K562 (cell line): ENCODE measurements around the gene HSD17B12. TPM values are rescaled to one million over a fixed set of nuclear protein-coding genes. Genes with fewer than 3 reads are reported as not detected.

Experiments
- ATAC-seq: fragments of 200-7000 bp; cut with Tn5 transposase; 3 replicates; pipeline ENCODE4 v1.9.1; 2020; ENCODE audit warnings: moderate library complexity
- BruUV-seq: library from RNA; stranded (reverse); fragments of 400-500 nt; replicated peaks from 2 replicates; lab custom pipeline; 2021; lab: Mats Ljungman, UMichigan
- CTCF ChIA-PET: fragments of 300-600 bp; formaldehyde crosslinking; extraction: SDS; loops from one replicate; lab custom pipeline; 2021; ENCODE audit warnings: low intra/inter-chr PET ratio; lab: Yijun Ruan, JAX
- POLR2A ChIA-PET: fragments of 300-600, 350-650 bp; sonication (Branson Sonifier 250); formaldehyde crosslinking; extraction: SDS; loops from one replicate; lab custom pipeline; 2021; ENCODE audit warnings: antibody characterized with exemption, inconsistent platforms; lab: Yijun Ruan, JAX
- DNase-seq, 4 experiments: peaks; one replicate each; pipeline versions ENCODE4 v3.0.0 to v3.0.0-alpha.2; 2011 to 2018; ENCODE audit warnings: low spot score in 3 of 4, mixed read lengths in 3 of 4; ENCODE audit errors: extremely low read depth in 1 of 4
- FAIRE-seq: peaks from 2 replicates; lab custom pipeline; 2011; peaks lifted over from hg19 to GRCh38; lab: Jason Lieb, UNC
- H2AFZ ChIP-seq: 2 replicates; pipeline ENCODE4 v1.6.0; 2011; ENCODE audit warnings: low read depth, low read length, control low read depth, inconsistent platforms
- H3K27ac ChIP-seq: fragments of 200-600 bp; 3 replicates; pipeline ENCODE4 v1.8.0; 2011; ENCODE audit warnings: low read depth, mild to moderate bottlenecking, control low read depth, inconsistent platforms, low read length, moderate library complexity, mixed read lengths; ENCODE audit errors: extremely low read depth
- H3K27me3 ChIP-seq, 2 experiments: fragments of 300-600 bp in 1 of 2; 2 replicates in 1 of 2; 3 replicates in 1 of 2; pipeline versions ENCODE4 v1.6.0 to v1.8.0; 2011; ENCODE audit warnings: inconsistent platforms in 2 of 2, low read length in 2 of 2, mild to moderate bottlenecking in 1 of 2, mixed read lengths in 1 of 2, moderate library complexity in 1 of 2; ENCODE audit not compliant: control insufficient read depth in 2 of 2, insufficient read depth in 2 of 2
- H3K36me3 ChIP-seq: fragments of 300-600 bp; 3 replicates; pipeline ENCODE4 v1.8.0; 2011; ENCODE audit warnings: mild to moderate bottlenecking, low read length, inconsistent platforms; ENCODE audit not compliant: control insufficient read depth, insufficient read depth
- H3K4me1 ChIP-seq, 2 experiments: fragments of 200-600 bp in 1 of 2; replicated peaks in 1 of 2; 2 replicates in 1 of 2; 3 replicates in 1 of 2; pipeline versions ENCODE4 v1.5.1 to v1.8.0; 2011; ENCODE audit warnings: inconsistent platforms in 2 of 2, low read length in 2 of 2, mild to moderate bottlenecking in 1 of 2, mixed read lengths in 1 of 2, moderate library complexity in 1 of 2; ENCODE audit not compliant: control insufficient read depth in 2 of 2, insufficient read depth in 2 of 2
- H3K4me2 ChIP-seq: 2 replicates; pipeline ENCODE4 v1.6.1; 2011; ENCODE audit warnings: low read length, control low read depth, inconsistent platforms, mixed read lengths; ENCODE audit not compliant: insufficient read depth
- H3K4me3 ChIP-seq: fragments of 200-600 bp; sonication (generic), shearing (Covaris generic); 2 replicates; pipeline ENCODE4 v1.5.1; 2016; ENCODE audit warnings: control low read depth, inconsistent platforms
- H3K79me2 ChIP-seq: fragments of 200-600 bp; 3 replicates; pipeline ENCODE4 v1.8.0; 2011; ENCODE audit warnings: low read length, inconsistent platforms; ENCODE audit not compliant: control insufficient read depth, insufficient read depth
- H3K9ac ChIP-seq, 2 experiments: 2 replicates each; pipeline versions ENCODE4 v1.6.0 to v1.6.1; 2011; ENCODE audit warnings: low read depth in 2 of 2, low read length in 2 of 2, control low read depth in 1 of 2, inconsistent platforms in 1 of 2, mild to moderate bottlenecking in 1 of 2, mixed read lengths in 1 of 2; ENCODE audit not compliant: insufficient read depth in 1 of 2
- H3K9me1 ChIP-seq: one replicate; pipeline ENCODE4 v1.6.0; 2011; ENCODE audit warnings: inconsistent platforms, mild to moderate bottlenecking, low read length, moderate library complexity; ENCODE audit not compliant: control insufficient read depth, insufficient read depth
- H3K9me3 ChIP-seq: replicated peaks from 2 replicates; pipeline ENCODE4 v1.5.1; 2011; ENCODE audit warnings: low read depth, low read length, inconsistent platforms; ENCODE audit not compliant: control insufficient read depth, insufficient read depth
- H4K20me1 ChIP-seq: replicated peaks from 2 replicates; pipeline ENCODE4 v1.6.1; 2011; ENCODE audit warnings: low read length, inconsistent platforms, mixed read lengths; ENCODE audit not compliant: control insufficient read depth, insufficient read depth
- MEIS2 ChIP-seq: fragments of 450-650 bp; IDR thresholded peaks from 2 replicates; pipeline ENCODE4 v1.6.1; 2014; ENCODE audit warnings: mild to moderate bottlenecking; ENCODE audit not compliant: partially characterized antibody
- NCOR1 ChIP-seq: fragments of 450-650 bp; IDR thresholded peaks from 2 replicates; pipeline ENCODE4 v1.6.1; 2016; ENCODE audit warnings: mild to moderate bottlenecking, moderate library complexity
- NFE2 ChIP-seq: IDR thresholded peaks from 2 replicates; pipeline ENCODE4 v1.6.1; 2014; ENCODE audit warnings: antibody characterized with exemption, low read depth
- WGBS: fragments of 100-300 bp; shearing (Covaris generic); methylation state at CpG from one replicate; pipeline ENCODE4 v1.1.6; 2016; ENCODE audit warnings: low coverage, mixed read lengths; ENCODE audit not compliant: insufficient coverage; ENCODE audit errors: missing lambda C conversion rate; 5-methylcytosine and 5-hydroxymethylcytosine counted together
- in situ Hi-C: fragments of 300-500 bp; cut with MboI; formaldehyde crosslinking; loops from 4 replicates; pipeline ENCODE4 v1.15.0; 2018; ENCODE audit warnings: inconsistent platforms, mixed read lengths
- intact Hi-C: fragments of 100-400 bp; cut with micrococcal nuclease; formaldehyde crosslinking; loops from 2 replicates; pipeline ENCODE4 v1.14.2; 2022
- polyA plus RNA-seq, 8 experiments: library from polyadenylated mRNA; depleted of rRNA in 4 of 8; stranded (reverse) in 5 of 8; unstranded in 3 of 8; fragments of >200 nt; fragmentation: Nextera tagmentation in 2 of 8; fragmentation: Illumina TruSeq in 1 of 8; extraction: Ambion mirVana in 2 of 8; extraction: Trizol in 1 of 8; gene quantifications; 2 replicates each; pipeline versions ENCODE4 v1.2.1 to v1.2.3, GENCODE V29; 2011 to 2014; ENCODE audit warnings: inconsistent platforms in 1 of 8, missing spikeins in 1 of 8
- total RNA-seq, 7 experiments: library from RNA; depleted of rRNA in 6 of 7; stranded (reverse); fragments of >200 nt in 6 of 7; fragmentation: Illumina TruSeq in 2 of 7; extraction: Trizol in 2 of 7; gene quantifications; 2 replicates each; pipeline versions ENCODE4 v1.2.1 to v1.2.3, GENCODE V29; 2011 to 2021; ENCODE audit warnings: low replicate concordance in 1 of 7
- TF ChIP-seq, protein P1 (sequence below): sonication (generic); IDR thresholded peaks from 2 replicates; pipeline ENCODE4 v1.6.1; 2016
- TF ChIP-seq, protein P2 (sequence below): fragments of 250-450 bp; sonication (Bioruptor Pico); IDR thresholded peaks from 2 replicates; pipeline ENCODE4 v1.9.0; 2021; ENCODE audit warnings: mild to moderate bottlenecking, inconsistent platforms

Gene HSD17B12
- total and polyA plus RNA-seq, 9 of the 15 experiments (the other 6 are each of a cell fraction or from before 2014, with no cell fraction given): 9.1 to 34.5 (median 23.3) TPM

DNA sequence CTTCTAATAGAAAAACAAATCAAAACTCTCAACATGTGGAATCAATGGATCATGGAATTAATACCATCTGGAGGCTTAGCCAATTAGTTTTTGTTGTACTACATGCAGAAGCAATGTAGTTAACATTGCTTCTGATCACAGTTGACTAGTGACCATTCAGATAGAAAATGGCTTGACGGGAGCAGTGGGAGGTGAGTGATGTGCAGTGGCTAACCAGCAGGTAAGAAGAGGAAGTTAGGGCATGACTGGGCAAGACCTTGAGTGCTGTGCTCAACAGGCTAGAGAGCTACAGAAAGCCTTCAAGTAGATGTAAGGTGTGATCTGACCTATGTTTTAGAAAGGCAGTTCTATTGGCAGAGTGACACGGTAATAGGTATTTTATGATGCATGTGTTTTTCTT, 139.4 kb downstream of the HSD17B12 start:
- Histone ChIP-seq H3K4me3 (no peak overlapping the region), H3K36me3 (no peaks in the 10 kb centered on the region), H3K9ac (no peak overlapping the region), H3K27ac (no peak overlapping the region), H4K20me1 (no peaks in the 10 kb centered on the region), H3K9me3 (no peaks in the 10 kb centered on the region), H3K79me2 (no peaks in the 10 kb centered on the region), H3K27me3 (no peaks in the 10 kb centered on the region), H3K9me1 (no peaks in the 10 kb centered on the region), H2AFZ (no peak overlapping the region), H3K4me2 (no peak overlapping the region), H3K4me1 (no peaks in the 10 kb centered on the region)
- WGBS: 20% methylated on average over 2 of the region's 2 CpGs
- FAIRE-seq (no peak), ATAC-seq (no peak), DNase-seq (no peak)
- intact Hi-C loops (loop anchor here (10.0 kb wide), 2 partner anchors 125 to 305 kb away; partner anchors contain the start of gene C11orf96), in situ Hi-C loops (no loop called here)
- BruUV-seq: no TSS peak
- ChIA-PET CTCF (no interaction called here), POLR2A (no interaction called here)
- TF ChIP-seq, protein P1, sequence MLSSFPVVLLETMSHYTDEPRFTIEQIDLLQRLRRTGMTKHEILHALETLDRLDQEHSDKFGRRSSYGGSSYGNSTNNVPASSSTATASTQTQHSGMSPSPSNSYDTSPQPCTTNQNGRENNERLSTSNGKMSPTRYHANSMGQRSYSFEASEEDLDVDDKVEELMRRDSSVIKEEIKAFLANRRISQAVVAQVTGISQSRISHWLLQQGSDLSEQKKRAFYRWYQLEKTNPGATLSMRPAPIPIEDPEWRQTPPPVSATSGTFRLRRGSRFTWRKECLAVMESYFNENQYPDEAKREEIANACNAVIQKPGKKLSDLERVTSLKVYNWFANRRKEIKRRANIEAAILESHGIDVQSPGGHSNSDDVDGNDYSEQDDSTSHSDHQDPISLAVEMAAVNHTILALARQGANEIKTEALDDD: peak; percentile 39; the same call in 1 of the 2 replicates
- TF ChIP-seq NCOR1: no peak
- 0 out of 2 replicates have a peak, but pooled peaks have one; percentile 31 for TF ChIP-seq NFE2
- peak; percentile 23 for TF ChIP-seq MEIS2
- TF ChIP-seq, protein P2, sequence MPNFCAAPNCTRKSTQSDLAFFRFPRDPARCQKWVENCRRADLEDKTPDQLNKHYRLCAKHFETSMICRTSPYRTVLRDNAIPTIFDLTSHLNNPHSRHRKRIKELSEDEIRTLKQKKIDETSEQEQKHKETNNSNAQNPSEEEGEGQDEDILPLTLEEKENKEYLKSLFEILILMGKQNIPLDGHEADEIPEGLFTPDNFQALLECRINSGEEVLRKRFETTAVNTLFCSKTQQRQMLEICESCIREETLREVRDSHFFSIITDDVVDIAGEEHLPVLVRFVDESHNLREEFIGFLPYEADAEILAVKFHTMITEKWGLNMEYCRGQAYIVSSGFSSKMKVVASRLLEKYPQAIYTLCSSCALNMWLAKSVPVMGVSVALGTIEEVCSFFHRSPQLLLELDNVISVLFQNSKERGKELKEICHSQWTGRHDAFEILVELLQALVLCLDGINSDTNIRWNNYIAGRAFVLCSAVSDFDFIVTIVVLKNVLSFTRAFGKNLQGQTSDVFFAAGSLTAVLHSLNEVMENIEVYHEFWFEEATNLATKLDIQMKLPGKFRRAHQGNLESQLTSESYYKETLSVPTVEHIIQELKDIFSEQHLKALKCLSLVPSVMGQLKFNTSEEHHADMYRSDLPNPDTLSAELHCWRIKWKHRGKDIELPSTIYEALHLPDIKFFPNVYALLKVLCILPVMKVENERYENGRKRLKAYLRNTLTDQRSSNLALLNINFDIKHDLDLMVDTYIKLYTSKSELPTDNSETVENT: no peak
